Measurements from ENCODE around the gene ZNF576.

- no peak for TF ChIP-seq CTCF (IDR thresholded peaks at IDR 0.05; ENCODE audit: insufficient read depth, low read length, poor library complexity, severe bottlenecking)
- TF ChIP-seq EZH2phosphoT487 (conservative IDR thresholded peaks at IDR 0.05; ENCODE audit: low read length) = no peak
Observed at GRCh38 chr19:43553656-43554055, 42.7 kb upstream of the ZNF576 start.

All from SU-DHL-6 (cell line).